Measurements from ENCODE around the gene ADGRF5.
"Not testable (repeated sequence)": the region's sequence is repeated elsewhere in the genome, so short reads cannot be mapped to it uniquely, and the experiment has no call there.

Gene ADGRF5

GRCh38 chr6:46891252-46891795 is 30.4 kb downstream of the ADGRF5 start:
- H3K4me3 ChIP-seq (ENCODE audit: low read length) = no peak overlapping the region
- H3K36me3 ChIP-seq (ENCODE audit: insufficient read depth, low read length) = no peaks in the 10 kb centered on the region
- 92% methylated on average over 4 of the region's 4 CpGs for WGBS
- H3K9ac ChIP-seq (ENCODE audit: low read depth, low read length) = no peak overlapping the region
- H3K9me3 ChIP-seq (ENCODE audit: insufficient read depth, low read depth, low read length) = no peaks in the 10 kb centered on the region
- no peak overlapping the region for H3K27ac ChIP-seq (ENCODE audit: low read depth, low read length)
- H3K4me1 ChIP-seq (ENCODE audit: insufficient read depth, low read length) = no peaks in the 10 kb centered on the region
- H3K27me3 ChIP-seq (ENCODE audit: insufficient read depth, low read length) = no peaks in the 10 kb centered on the region

GRCh38 chr6:46888578-46888977 is 33.2 kb downstream of the ADGRF5 start:
- Histone ChIP-seq H3K4me1 (ENCODE audit: insufficient read depth, low read length) (no peaks in the 10 kb centered on the region), H3K4me3 (ENCODE audit: low read length) (no peak overlapping the region), H3K27ac (ENCODE audit: low read depth, low read length) (no peak overlapping the region), H3K9me3 (ENCODE audit: insufficient read depth, low read depth, low read length) (no peaks in the 10 kb centered on the region), H3K36me3 (ENCODE audit: insufficient read depth, low read length) (no peaks in the 10 kb centered on the region), H3K9ac (ENCODE audit: low read depth, low read length) (no peak overlapping the region), H3K27me3 (ENCODE audit: insufficient read depth, low read length) (no peaks in the 10 kb centered on the region)
- WGBS = 95% methylated on average over 4 of the region's 4 CpGs

GRCh38 chr6:46888031-46888430 is 33.7 kb downstream of the ADGRF5 start:
- no peak overlapping the region for H3K27ac ChIP-seq (ENCODE audit: low read depth, low read length)
- no peaks in the 10 kb centered on the region for H3K4me1 ChIP-seq (ENCODE audit: insufficient read depth, low read length)
- H3K9ac ChIP-seq (ENCODE audit: low read depth, low read length) = no peak overlapping the region
- H3K36me3 ChIP-seq (ENCODE audit: insufficient read depth, low read length) = no peaks in the 10 kb centered on the region
- no peak overlapping the region for H3K4me3 ChIP-seq (ENCODE audit: low read length)
- no peaks in the 10 kb centered on the region for H3K9me3 ChIP-seq (ENCODE audit: insufficient read depth, low read depth, low read length)
- no peaks in the 10 kb centered on the region for H3K27me3 ChIP-seq (ENCODE audit: insufficient read depth, low read length)
- WGBS = 78% methylated on average over 3 of the region's 3 CpGs

- Histone ChIP-seq H3K9me3 (ENCODE audit: insufficient read depth, low read depth, low read length) (no peaks in the 10 kb centered on the region), H3K27ac (ENCODE audit: low read depth, low read length) (no peak overlapping the region), H3K4me1 (ENCODE audit: insufficient read depth, low read length) (no peaks in the 10 kb centered on the region), H3K4me3 (ENCODE audit: low read length) (no peak overlapping the region), H3K27me3 (ENCODE audit: insufficient read depth, low read length) (no peaks in the 10 kb centered on the region), H3K9ac (ENCODE audit: low read depth, low read length) (no peak overlapping the region), H3K36me3 (ENCODE audit: insufficient read depth, low read length) (no peaks in the 10 kb centered on the region)
- WGBS = 84% methylated on average over 2 of the region's 2 CpGs
Observed at GRCh38 chr6:46882645-46883044, 39.1 kb downstream of the ADGRF5 start.

GRCh38 chr6:46879003-46879402 is 42.7 kb downstream of the ADGRF5 start:
- Histone ChIP-seq H3K9ac (ENCODE audit: low read depth, low read length) (no peak overlapping the region), H3K4me3 (ENCODE audit: low read length) (no peak overlapping the region), H3K27ac (ENCODE audit: low read depth, low read length) (no peak overlapping the region), H3K9me3 (ENCODE audit: insufficient read depth, low read depth, low read length) (no peaks in the 10 kb centered on the region), H3K36me3 (ENCODE audit: insufficient read depth, low read length) (no peaks in the 10 kb centered on the region), H3K27me3 (ENCODE audit: insufficient read depth, low read length) (no peaks in the 10 kb centered on the region), H3K4me1 (ENCODE audit: insufficient read depth, low read length) (peaks cover 7% of the 10 kb centered on the region; the same call in 1 of the 2 replicates)
- 95% methylated on average over 4 of the region's 5 CpGs for WGBS

GRCh38 chr6:46876126-46876525 is 45.6 kb downstream of the ADGRF5 start:
- Histone ChIP-seq H3K9ac (ENCODE audit: low read depth, low read length) (no peak overlapping the region), H3K27me3 (ENCODE audit: insufficient read depth, low read length) (no peaks in the 10 kb centered on the region), H3K27ac (ENCODE audit: low read depth, low read length) (no peak overlapping the region), H3K9me3 (ENCODE audit: insufficient read depth, low read depth, low read length) (no peaks in the 10 kb centered on the region), H3K4me3 (ENCODE audit: low read length) (no peak overlapping the region), H3K36me3 (ENCODE audit: insufficient read depth, low read length) (no peaks in the 10 kb centered on the region), H3K4me1 (ENCODE audit: insufficient read depth, low read length) (peaks cover 11% of the 10 kb centered on the region; the same call in 1 of the 2 replicates)
- WGBS = 55% methylated on average over 4 of the region's 4 CpGs

- Histone ChIP-seq H3K9ac (ENCODE audit: low read depth, low read length) (no peak overlapping the region), H3K4me3 (ENCODE audit: low read length) (no peak overlapping the region)
Observed at GRCh38 chr6:46867411-46867810, 54.3 kb downstream of the ADGRF5 start.

GRCh38 chr6:46865221-46865620 is 56.5 kb downstream of the ADGRF5 start:
- no peak overlapping the region for H3K27ac ChIP-seq (ENCODE audit: low read depth, low read length)
- no peaks in the 10 kb centered on the region for H3K4me1 ChIP-seq (ENCODE audit: insufficient read depth, low read length)
- H3K36me3 ChIP-seq (ENCODE audit: insufficient read depth, low read length) = no peaks in the 10 kb centered on the region
- no peak overlapping the region for H3K9ac ChIP-seq (ENCODE audit: low read depth, low read length)
- H3K27me3 ChIP-seq (ENCODE audit: insufficient read depth, low read length) = no peaks in the 10 kb centered on the region
- no peaks in the 10 kb centered on the region for H3K9me3 ChIP-seq (ENCODE audit: insufficient read depth, low read depth, low read length)
- WGBS = 88% methylated on average over 2 of the region's 2 CpGs
- H3K4me3 ChIP-seq (ENCODE audit: low read length) = no peak overlapping the region

More at GRCh38 chr6:46867411-46867810, 54.3 kb downstream of the ADGRF5 start:
- Histone ChIP-seq H3K36me3 (ENCODE audit: insufficient read depth, low read length) (no peaks in the 10 kb centered on the region), H3K27ac (ENCODE audit: low read depth, low read length) (no peak overlapping the region), H3K9me3 (ENCODE audit: insufficient read depth, low read depth, low read length) (no peaks in the 10 kb centered on the region), H3K27me3 (ENCODE audit: insufficient read depth, low read length) (no peaks in the 10 kb centered on the region), H3K4me1 (ENCODE audit: insufficient read depth, low read length) (0 out of 2 replicates have a peak, but pooled peaks cover 4% of the 10 kb centered on the region)
- 66% methylated on average over 3 of the region's 5 CpGs for WGBS

GRCh38 chr6:46863791-46864190 is 57.9 kb downstream of the ADGRF5 start:
- H3K27ac ChIP-seq (ENCODE audit: low read depth, low read length) = no peak overlapping the region
- WGBS = 93% methylated on average over 3 of the region's 3 CpGs
- no peak overlapping the region for H3K4me3 ChIP-seq (ENCODE audit: low read length)
- H3K27me3 ChIP-seq (ENCODE audit: insufficient read depth, low read length) = no peaks in the 10 kb centered on the region
- H3K4me1 ChIP-seq (ENCODE audit: insufficient read depth, low read length) = no peaks in the 10 kb centered on the region
- no peaks in the 10 kb centered on the region for H3K36me3 ChIP-seq (ENCODE audit: insufficient read depth, low read length)
- H3K9me3 ChIP-seq (ENCODE audit: insufficient read depth, low read depth, low read length) = no peaks in the 10 kb centered on the region
- no peak overlapping the region for H3K9ac ChIP-seq (ENCODE audit: low read depth, low read length)

- Histone ChIP-seq H3K27ac (ENCODE audit: low read depth, low read length) (no peak overlapping the region), H3K9ac (ENCODE audit: low read depth, low read length) (no peak overlapping the region), H3K36me3 (ENCODE audit: insufficient read depth, low read length) (no peaks in the 10 kb centered on the region), H3K27me3 (ENCODE audit: insufficient read depth, low read length) (no peaks in the 10 kb centered on the region), H3K9me3 (ENCODE audit: insufficient read depth, low read depth, low read length) (no peaks in the 10 kb centered on the region), H3K4me3 (ENCODE audit: low read length) (no peak overlapping the region), H3K4me1 (ENCODE audit: insufficient read depth, low read length) (no peaks in the 10 kb centered on the region)
- WGBS = 94% methylated on average over 2 of the region's 2 CpGs
Observed at GRCh38 chr6:46862381-46862780, 59.4 kb downstream of the ADGRF5 start.

- WGBS = 0% methylated on average over 1 of the region's 1 CpG
- not testable (repeated sequence) for H3K36me3 ChIP-seq (ENCODE audit: insufficient read depth, low read length); H3K4me1 ChIP-seq (ENCODE audit: insufficient read depth, low read length); H3K27ac ChIP-seq (ENCODE audit: low read depth, low read length); H3K9me3 ChIP-seq (ENCODE audit: insufficient read depth, low read depth, low read length); H3K4me3 ChIP-seq (ENCODE audit: low read length); H3K9ac ChIP-seq (ENCODE audit: low read depth, low read length); H3K27me3 ChIP-seq (ENCODE audit: insufficient read depth, low read length)
Observed at GRCh38 chr6:46855966-46856365, 65.8 kb downstream of the ADGRF5 start.

- H3K27ac ChIP-seq (ENCODE audit: low read depth, low read length); H3K9me3 ChIP-seq (ENCODE audit: insufficient read depth, low read depth, low read length); H3K36me3 ChIP-seq (ENCODE audit: insufficient read depth, low read length); H3K4me1 ChIP-seq (ENCODE audit: insufficient read depth, low read length); H3K9ac ChIP-seq (ENCODE audit: low read depth, low read length); H3K4me3 ChIP-seq (ENCODE audit: low read length): not testable (repeated sequence)
- H3K27me3 ChIP-seq (ENCODE audit: insufficient read depth, low read length) = peaks cover 10% of the 10 kb centered on the region; the same call in 1 of the 2 replicates
- 96% methylated on average over 4 of the region's 4 CpGs for WGBS
Observed at GRCh38 chr6:46851576-46851975, 70.2 kb downstream of the ADGRF5 start.
